ENCODE results near the gene PIWIL4. TPM values are rescaled to one million over a fixed set of nuclear protein-coding genes. Genes with fewer than 3 reads are reported as not detected.

PIWIL4 gene
- total RNA-seq, 1 experiment from 2014 or later = 3.4 TPM

GRCh38 chr11:94581926-94582325 is 14.8 kb downstream of the PIWIL4 start:
- Histone ChIP-seq H3K9me3 (no peaks in the 10 kb centered on the region), H3K27me3 (replicated peaks; ENCODE audit: control insufficient read depth, insufficient read depth, low read length) (no peaks in the 10 kb centered on the region), H3K36me3 (ENCODE audit: control insufficient read depth, insufficient read depth, low read length) (no peaks in the 10 kb centered on the region), H3K4me1 (peaks cover 46% of the 10 kb centered on the region), H3K4me3 (ENCODE audit: low read depth, low read length) (no peak overlapping the region)
- TF ChIP-seq, protein P1, sequence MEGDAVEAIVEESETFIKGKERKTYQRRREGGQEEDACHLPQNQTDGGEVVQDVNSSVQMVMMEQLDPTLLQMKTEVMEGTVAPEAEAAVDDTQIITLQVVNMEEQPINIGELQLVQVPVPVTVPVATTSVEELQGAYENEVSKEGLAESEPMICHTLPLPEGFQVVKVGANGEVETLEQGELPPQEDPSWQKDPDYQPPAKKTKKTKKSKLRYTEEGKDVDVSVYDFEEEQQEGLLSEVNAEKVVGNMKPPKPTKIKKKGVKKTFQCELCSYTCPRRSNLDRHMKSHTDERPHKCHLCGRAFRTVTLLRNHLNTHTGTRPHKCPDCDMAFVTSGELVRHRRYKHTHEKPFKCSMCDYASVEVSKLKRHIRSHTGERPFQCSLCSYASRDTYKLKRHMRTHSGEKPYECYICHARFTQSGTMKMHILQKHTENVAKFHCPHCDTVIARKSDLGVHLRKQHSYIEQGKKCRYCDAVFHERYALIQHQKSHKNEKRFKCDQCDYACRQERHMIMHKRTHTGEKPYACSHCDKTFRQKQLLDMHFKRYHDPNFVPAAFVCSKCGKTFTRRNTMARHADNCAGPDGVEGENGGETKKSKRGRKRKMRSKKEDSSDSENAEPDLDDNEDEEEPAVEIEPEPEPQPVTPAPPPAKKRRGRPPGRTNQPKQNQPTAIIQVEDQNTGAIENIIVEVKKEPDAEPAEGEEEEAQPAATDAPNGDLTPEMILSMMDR (IDR thresholded peaks at IDR 0.05; ENCODE audit: insufficient read depth in 1 of 2, low read depth in 1 of 2, low read length in 1 of 2, severe bottlenecking in 1 of 2, unreplicated experiment in 1 of 2) = no peak
- H3K27me3 Mint-ChIP-seq (ENCODE audit: insufficient read depth, unreplicated experiment) = no peaks in the 10 kb centered on the region
- H3K36me3 Mint-ChIP-seq (ENCODE audit: insufficient read depth, unreplicated experiment) = no peaks in the 10 kb centered on the region
- no peak for DNase-seq
- no peak overlapping the region for H3K27ac Mint-ChIP-seq (ENCODE audit: unreplicated experiment)
- no TSS peak for BruUV-seq (replicated peaks)
- ChIA-PET POLR2A (no interaction called here), CTCF (no interaction called here)
- intact Hi-C loops (cut with micrococcal nuclease; ENCODE audit: unreplicated experiment) = no loop called here
- H3K4me1 Mint-ChIP-seq (ENCODE audit: low read depth, unreplicated experiment) = peaks cover 27% of the 10 kb centered on the region
- H3K9me3 Mint-ChIP-seq (ENCODE audit: unreplicated experiment) = no peaks in the 10 kb centered on the region
- no peak overlapping the region for H3K4me3 Mint-ChIP-seq (ENCODE audit: unreplicated experiment)

GRCh38 chr11:94583213-94583865 is 16.2 kb downstream of the PIWIL4 start:
- intact Hi-C loops (cut with micrococcal nuclease; ENCODE audit: unreplicated experiment) = no loop called here
- Histone ChIP-seq H3K36me3 (ENCODE audit: control insufficient read depth, insufficient read depth, low read length) (no peaks in the 10 kb centered on the region), H3K4me1 (peaks cover 53% of the 10 kb centered on the region), H3K27me3 (replicated peaks; ENCODE audit: control insufficient read depth, insufficient read depth, low read length) (no peaks in the 10 kb centered on the region), H3K9me3 (no peaks in the 10 kb centered on the region), H3K4me3 (ENCODE audit: low read depth, low read length) (no peak overlapping the region)
- Mint-ChIP-seq H3K4me1 (ENCODE audit: low read depth, unreplicated experiment) (peaks cover 41% of the 10 kb centered on the region), H3K9me3 (ENCODE audit: unreplicated experiment) (no peaks in the 10 kb centered on the region), H3K36me3 (ENCODE audit: insufficient read depth, unreplicated experiment) (peaks cover 3% of the 10 kb centered on the region), H3K4me3 (ENCODE audit: unreplicated experiment) (no peak overlapping the region), H3K27me3 (ENCODE audit: insufficient read depth, unreplicated experiment) (no peaks in the 10 kb centered on the region), H3K27ac (ENCODE audit: unreplicated experiment) (no peak overlapping the region)
- CTCF ChIA-PET = no interaction called here
- DNase-seq = no peak
- no TSS peak for BruUV-seq (replicated peaks)
- POLR2A ChIA-PET = no interaction called here
- TF ChIP-seq, protein P1 (IDR thresholded peaks at IDR 0.05; ENCODE audit: insufficient read depth in 1 of 2, low read depth in 1 of 2, low read length in 1 of 2, severe bottlenecking in 1 of 2, unreplicated experiment in 1 of 2) = no peak

DNA sequence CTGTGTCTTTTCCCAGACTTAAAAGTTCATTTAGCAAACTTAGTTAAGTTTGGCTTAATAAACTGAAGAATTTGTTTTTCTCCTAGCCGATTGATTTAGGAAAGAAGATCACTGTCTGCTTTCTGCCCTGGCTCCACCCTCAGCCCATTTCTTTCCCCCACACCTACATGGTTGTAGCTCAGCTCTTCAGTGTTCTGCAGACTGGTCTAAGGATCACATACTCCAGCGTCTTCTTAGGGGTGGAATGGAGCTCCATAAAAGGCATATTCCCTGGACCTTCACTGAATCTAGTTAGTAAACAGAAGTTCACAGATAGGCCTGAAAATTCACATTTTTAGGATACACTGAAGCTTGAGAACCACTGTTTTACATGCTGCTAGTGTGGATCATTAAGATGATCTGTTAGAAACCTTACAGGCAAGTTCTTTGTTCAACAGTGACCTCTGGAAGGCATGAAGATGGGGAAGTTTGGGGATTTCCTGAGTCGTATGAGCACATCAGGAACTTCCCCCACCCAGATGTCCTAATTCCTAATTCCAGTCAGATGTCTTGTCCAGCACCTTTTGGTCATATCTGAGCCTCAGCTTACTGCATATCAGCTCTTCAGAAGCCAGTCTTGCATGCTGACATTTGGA is 16.8 kb downstream of the PIWIL4 start:
- ChIA-PET CTCF (no interaction called here), POLR2A (interaction anchor here (0.6 kb wide), 1 partner anchor 389 kb away, joined by 5 read pairs; the partner anchor contains the start of gene CWC15)
- TF ChIP-seq, protein P1 (IDR thresholded peaks at IDR 0.05; ENCODE audit: insufficient read depth in 1 of 2, low read depth in 1 of 2, low read length in 1 of 2, severe bottlenecking in 1 of 2, unreplicated experiment in 1 of 2) = no peak
- Mint-ChIP-seq H3K4me1 (ENCODE audit: low read depth, unreplicated experiment) (peaks cover 47% of the 10 kb centered on the region), H3K27me3 (ENCODE audit: insufficient read depth, unreplicated experiment) (no peaks in the 10 kb centered on the region), H3K27ac (ENCODE audit: unreplicated experiment) (no peak overlapping the region), H3K4me3 (ENCODE audit: unreplicated experiment) (no peak overlapping the region), H3K36me3 (ENCODE audit: insufficient read depth, unreplicated experiment) (peaks cover 7% of the 10 kb centered on the region), H3K9me3 (ENCODE audit: unreplicated experiment) (no peaks in the 10 kb centered on the region)
- Histone ChIP-seq H3K9me3 (no peaks in the 10 kb centered on the region), H3K27me3 (replicated peaks; ENCODE audit: control insufficient read depth, insufficient read depth, low read length) (no peaks in the 10 kb centered on the region), H3K36me3 (ENCODE audit: control insufficient read depth, insufficient read depth, low read length) (no peaks in the 10 kb centered on the region), H3K4me3 (ENCODE audit: low read depth, low read length) (no peak overlapping the region), H3K4me1 (peaks cover 59% of the 10 kb centered on the region)
- BruUV-seq (replicated peaks) = no TSS peak
- no peak for DNase-seq
- intact Hi-C loops (cut with micrococcal nuclease; ENCODE audit: unreplicated experiment) = no loop called here

Measured in Caco-2 (cell line).